Embryonic facial prominence (tissue), 1 donor: Measurements from ENCODE around the gene LIAS.
"Not testable (repeated sequence)": the region's sequence is repeated elsewhere in the genome, so short reads cannot be mapped to it uniquely, and the experiment has no call there.

ENCODE experiments used
- DNase-seq: peaks from one replicate; pipeline ENCODE4 v3.0.0-alpha.2; 2016; ENCODE audit errors: extremely low spot score

Gene LIAS

GRCh38 chr4:39452860-39453587, 5.8 kb upstream of the LIAS start:
- no peak for DNase-seq

DNA sequence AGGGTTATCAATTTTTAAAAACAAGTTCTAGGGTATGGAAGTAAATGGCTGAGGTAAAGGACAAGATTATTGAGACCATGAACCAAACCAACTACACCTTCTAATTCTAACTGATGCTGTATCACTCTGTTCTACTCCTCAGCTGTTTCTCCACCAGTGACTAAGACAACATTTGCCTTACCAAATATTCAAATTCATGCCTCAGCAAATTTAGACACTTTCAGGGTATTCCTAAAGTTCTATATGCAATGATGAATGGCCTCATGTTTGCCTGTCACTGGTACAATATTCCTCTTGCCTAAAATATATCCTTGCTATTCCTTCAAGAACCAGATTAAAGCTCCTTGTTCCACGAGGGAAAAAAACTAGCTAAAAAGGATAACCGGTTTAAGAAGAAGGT, 5.1 kb upstream of the LIAS start:
- no peak for DNase-seq

GRCh38 chr4:39455486-39455885, 3.4 kb upstream of the LIAS start:
- no peak for DNase-seq

DNA sequence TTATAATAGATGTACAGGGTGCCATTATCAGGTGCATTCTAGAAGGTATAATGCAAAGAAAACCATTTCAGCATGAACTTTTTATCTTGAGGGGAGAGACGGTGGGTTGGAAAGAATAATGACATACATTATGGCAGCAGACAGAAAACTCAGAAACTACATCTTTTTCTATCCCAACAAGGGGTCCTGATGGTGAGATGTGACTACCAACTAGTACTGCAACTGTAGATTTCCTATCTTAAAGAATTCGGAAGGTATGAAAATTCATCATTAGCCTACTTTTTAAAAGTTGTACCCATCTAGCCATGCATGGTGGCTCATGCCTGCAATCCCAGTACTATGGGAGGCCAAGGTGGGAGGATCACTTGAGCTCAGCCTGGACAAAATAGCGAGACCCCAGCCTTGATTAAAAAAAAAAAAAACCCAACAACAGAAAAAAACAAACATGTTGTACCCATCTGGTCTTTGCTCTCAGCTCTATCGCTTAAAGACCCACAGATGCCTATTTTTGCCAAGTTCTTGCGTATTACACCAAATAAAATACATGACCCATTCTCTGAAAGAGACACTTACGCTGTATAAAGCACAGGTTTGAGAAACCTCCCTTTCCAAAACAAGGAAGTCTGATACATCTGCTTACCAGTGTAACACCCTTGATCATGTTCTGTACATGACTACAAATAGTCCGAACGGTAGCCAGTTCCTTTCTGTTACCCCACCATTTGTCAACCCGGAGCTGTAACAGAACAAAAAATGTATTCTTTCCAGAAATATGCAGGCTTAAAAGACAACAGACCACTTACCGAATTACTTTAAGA, 1.7 kb upstream of the LIAS start:
- no peak for DNase-seq

GRCh38 chr4:39458161-39458504, 723 bp upstream of the LIAS start:
- not testable (repeated sequence) for DNase-seq

DNA sequence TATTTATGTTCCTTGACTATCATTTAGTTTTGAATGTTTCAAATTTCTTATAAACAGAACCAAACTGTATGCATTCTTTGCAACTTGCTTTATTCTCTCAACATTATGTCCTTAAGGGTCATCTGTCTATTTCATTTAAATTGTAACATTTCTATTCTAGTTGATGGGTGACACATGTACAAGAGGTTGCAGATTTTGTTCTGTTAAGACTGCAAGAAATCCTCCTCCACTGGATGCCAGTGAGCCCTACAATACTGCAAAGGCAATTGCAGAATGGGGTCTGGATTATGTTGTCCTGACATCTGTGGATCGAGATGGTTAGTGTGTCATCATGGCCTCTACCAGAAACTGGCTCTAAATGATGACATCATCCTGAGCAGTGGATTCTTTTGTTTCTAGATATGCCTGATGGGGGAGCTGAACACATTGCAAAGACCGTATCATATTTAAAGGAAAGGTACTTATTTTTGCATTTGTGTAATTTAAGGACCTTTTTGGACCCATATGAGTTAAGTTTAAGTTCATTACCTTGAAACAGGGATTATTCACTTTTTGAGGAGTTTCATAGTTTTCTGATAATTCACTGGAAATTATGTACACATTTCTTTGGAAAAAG, 6.1 kb downstream of the LIAS start:
- no peak for DNase-seq

DNA sequence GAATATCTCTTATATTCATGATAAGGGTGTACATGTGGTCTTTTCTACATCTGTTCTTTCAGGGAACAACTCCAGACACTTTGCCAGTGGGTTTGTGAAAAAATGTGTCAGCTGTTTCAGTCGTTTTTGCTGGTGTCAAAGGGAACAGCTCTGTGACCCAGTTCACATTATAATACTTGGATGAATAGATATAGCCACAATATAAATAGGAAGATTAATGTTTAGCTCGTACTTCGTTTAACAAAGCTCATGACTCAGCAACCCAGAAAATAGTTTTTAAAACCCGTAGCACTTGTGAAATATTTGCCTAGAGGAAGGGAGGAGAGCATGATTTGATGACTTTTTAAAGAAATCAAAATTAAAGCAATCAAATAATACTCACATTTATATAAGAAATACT, 7.9 kb downstream of the LIAS start:
- no peak for DNase-seq

DNA sequence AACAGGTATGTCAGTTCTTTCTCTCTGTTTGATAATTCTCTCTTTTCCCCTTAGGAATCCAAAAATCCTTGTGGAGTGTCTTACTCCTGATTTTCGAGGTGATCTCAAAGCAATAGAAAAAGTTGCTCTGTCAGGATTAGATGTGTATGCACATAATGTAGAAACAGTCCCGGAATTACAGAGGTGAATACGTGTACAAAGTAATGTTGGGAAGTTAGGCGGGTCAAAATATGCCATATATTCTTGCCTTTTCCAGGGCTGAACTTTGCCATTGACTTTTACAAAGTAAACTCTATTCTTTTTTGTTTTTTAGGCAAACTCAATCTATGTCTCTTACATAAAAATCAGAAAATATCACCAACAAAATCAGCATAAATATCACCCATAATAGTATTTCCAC, 8.6 kb downstream of the LIAS start:
- DNase-seq: no peak

DNA sequence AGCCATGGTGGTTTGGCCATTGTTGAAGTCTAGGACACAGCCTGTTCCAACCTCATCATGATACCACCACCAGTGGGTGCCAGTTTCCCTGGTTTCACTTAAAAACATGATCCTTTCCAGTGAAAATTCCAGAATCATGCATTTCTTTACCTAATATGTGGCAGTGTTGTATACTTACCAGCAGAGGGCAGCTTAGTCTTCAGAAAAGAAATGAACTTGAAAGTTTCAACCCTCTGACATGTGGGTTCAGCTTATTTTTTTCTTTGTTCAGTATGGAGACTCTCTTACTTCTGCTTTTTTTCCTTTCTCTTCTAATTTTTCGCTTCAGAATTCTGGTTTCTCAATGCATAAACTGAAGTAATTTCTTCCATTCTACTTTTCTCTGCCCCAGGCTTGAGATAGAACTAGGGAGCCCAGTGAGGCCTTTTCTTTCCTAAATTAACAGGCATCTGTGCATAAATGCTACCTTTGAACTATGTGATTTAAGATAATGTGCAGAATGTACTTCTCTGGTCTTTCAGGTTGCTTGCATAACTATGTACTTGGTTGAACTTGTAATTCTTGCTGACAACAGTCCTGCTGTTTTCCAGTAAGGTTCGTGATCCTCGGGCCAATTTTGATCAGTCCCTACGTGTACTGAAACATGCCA, 10.7 kb downstream of the LIAS start:
- DNase-seq: peak; percentile 85

DNA sequence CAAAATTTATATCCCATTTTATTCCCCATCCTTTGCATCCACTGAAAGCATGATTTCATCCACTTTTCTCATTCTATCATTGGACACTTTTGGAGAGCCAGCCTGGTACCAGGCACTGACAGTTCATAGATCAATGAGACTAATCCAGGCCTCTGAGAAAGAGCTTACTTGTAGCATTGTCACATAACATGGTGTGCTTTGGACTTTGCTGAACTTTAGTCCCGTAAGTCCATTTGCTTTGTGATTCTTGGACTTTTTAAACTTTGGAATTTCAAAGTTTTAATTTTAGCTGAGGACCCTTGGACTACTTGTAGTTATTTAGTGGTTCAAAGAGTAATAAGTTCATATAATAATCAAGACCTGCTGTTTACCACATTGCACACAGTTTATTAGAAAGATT, 11.5 kb downstream of the LIAS start:
- no peak for DNase-seq

- DNase-seq: no peak
Observed at GRCh38 chr4:39472396-39472795, 13.5 kb downstream of the LIAS start.

- no peak for DNase-seq
Observed at GRCh38 chr4:39476187-39476895, 17.5 kb downstream of the LIAS start.

GRCh38 chr4:39480251-39480650, 21.4 kb downstream of the LIAS start:
- no peak for DNase-seq

DNA sequence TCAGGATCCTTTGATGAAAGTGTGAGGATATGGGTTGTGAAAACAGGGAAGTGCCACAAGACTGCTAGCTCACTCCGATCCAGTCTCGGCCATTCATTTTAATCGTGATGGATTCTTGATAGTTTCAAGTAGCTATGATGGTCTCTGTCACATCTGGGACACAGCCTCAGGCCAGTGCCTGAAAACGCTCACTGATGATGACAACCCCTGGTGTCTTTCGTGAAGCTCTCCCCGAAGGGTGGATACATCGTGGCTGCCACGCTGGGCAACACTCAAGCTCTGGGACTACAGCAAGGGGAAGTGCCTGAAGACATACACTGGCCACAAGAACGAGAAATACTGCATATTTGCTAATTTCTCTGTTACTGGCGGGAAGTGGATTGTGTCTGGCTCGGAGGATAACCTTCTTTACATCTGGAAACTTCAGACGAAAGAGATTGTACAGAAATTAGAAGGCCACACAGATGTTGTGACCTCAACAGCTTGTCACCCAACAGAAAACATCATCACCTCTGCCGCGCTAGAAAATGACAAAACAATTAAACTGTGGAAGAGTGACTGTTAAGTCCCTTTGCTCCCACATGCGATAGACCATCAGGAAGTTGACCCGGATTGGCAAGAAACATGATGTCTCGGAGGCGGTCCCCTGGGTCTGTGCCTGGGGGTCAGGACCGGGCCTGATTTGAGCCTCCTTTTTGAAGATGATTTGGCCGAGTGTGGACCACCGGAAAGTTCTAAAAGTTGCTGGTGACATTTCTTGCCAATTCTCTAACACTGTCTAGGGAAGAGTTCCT, 22.2 kb downstream of the LIAS start:
- no peak for DNase-seq

DNA sequence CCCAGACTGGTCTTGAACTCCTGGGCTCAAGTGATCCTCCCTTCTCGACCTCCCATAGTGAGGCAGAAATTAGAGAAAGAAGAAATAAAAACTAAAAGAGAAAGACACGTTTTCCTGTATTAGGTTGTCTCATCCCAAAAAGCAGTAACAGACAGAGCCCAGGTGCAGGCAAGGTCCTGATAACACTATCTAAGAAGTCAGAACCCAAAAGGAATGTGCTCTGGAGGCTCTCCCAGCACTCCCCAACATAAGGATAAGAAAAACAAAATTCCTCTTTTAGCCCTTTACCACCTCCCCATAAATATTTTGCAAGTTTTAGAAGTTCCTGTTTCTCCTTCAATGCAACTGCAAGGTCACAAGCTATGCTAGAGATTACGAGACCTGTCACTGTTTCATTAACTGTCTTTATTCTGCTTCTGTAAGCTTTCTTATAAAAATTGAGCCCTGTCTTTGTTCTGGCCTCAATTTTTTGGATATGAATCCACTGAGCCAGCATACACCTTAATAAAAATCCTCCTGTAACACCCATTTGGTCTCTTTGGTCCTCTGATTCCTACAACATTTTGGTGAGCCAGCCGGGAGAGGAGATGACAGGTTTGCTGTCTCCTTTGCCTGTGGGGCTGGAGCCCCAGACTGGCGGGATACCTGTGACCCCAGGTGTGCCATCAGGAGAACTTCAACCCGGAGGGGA, 25.9 kb downstream of the LIAS start:
- DNase-seq: no peak

DNA sequence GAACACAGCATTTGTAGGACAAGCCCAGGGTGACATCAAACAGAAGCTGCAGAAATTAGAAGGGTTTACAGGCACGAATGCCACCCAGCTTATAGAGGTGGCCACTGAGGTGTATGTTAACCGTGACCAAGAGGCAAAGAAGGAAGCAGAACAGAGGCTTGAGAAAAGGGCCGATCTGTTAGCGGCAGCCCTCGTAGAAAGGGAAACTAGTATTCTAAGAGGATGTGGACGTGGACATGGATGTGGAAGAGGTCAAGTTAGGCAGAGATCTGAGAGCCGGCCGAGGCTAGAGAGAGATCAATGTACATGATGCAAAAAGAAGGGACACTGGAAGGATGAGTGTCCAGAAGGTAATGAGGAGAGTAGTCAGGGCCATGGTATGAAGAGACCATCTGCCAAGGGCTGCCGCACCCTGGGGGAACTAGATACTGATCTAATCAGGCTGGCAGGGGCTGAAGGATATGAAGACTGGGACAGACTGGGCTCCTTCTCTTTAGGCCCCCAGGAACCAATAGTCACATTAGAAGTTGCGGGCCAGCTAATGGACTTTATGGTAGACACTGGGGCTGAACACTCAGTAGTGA, 27.5 kb downstream of the LIAS start:
- no peak for DNase-seq

- no peak for DNase-seq
Observed at GRCh38 chr4:39490322-39490721, 31.5 kb downstream of the LIAS start.

DNA sequence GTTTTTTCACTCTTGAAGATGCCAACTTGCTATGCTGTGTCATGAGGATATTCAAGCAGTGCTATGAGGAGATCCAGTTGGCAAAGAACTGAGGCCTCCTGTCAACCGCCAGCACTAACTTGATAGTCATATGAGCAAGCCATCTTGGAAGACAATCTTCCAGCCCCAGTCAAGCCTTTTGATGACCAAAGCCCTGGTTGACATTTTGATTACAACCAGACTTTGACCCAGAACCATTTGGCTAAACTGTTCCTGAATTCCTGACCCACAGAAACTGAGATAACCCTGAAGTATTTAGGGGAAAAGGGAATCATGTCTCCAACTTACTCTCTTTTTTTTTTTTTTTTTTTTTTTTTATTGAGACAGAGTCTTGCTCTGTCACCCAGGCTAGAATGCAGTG, 35.5 kb downstream of the LIAS start:
- DNase-seq: no peak

DNA sequence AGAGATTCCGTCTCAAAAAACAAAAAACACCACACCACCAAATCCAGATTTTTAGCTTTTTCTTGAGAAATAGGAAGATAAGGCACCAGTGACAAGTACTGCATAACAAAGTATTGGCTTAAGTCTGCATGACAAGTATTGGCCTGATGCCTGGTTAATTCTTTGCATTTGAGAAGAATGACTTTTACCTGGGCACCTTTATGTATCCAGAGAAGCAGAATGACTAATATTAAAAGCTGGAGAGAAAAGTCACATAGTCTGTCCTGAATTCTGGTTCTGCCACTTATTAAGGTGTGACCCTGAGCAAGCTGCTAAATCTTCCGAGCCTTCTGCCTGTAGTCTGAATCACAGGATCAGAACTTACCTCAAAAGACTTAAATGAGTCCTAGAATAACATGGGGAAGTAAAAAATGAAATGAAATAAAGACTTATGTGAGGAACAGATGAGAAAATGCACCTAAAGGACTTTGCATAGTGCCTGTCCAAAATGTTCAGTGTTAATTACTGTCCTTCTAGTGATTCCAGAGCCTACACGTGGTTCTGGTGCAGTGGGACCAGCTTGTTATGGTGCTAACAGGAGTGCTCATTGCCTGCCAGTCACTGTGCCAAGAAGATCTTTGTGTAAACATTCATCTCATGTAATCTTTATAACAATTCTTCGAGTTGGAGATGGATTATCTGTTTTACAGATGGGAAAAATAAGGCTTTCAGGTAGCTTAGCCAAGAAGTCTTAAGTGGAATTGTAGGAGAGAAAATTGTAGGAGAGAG, 36.8 kb downstream of the LIAS start:
- no peak for DNase-seq
